GM21723 (cell line): ENCODE measurements around the gene USP46.
A peak's percentile ranks its signal among the peaks of the same experiment; 100 is the strongest.

Experiments
- ATAC-seq: cut with Tn5 transposase; IDR thresholded peaks from one replicate; pipeline ENCODE4 v1.9.1; 2021; ENCODE audit warnings: mild to moderate bottlenecking, moderate library complexity; ENCODE audit not compliant: unreplicated experiment

USP46 gene

DNA sequence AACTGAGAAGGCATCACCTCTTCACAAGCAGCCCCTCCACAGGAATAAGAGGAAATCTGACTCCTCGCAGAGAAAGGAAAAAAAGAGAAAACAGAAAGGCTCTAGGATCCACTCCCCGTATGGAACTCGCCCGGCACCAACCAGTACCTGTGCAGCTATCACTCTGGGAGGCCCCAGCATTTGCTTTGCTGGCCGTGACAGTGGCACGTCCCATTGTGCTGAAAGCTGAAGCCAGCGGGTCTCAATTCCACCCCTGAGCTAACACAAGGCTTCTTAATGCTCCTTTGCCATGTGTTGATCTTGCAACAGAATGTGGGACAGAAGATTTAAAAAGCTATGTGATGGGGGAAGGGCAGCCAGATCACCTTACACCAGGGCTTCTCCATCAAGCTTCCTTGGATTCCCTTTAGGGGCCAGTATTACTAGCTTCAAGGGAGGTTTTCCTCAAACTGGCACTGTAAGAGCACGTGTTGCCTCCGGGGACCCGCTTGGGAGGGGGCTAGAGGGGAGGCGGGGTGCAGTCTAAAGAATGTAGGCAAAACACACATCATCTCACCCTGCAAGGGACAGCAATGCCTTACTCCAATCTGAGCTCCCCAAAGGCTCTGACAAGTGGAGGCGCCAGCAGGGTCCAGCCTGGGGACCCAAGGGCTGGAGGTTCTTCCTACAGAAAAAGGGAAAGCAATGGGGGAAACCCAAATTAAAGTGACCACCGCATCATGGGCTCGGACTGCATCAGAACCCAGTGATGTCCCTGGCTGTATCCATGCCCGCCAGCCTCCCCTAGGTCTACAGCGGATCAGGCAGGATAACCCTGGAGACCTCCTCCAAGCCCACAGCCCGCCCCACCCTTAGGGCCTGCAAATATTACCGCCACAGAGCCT, 1.2 kb downstream of the USP46 start:
- no peak for ATAC-seq

DNA sequence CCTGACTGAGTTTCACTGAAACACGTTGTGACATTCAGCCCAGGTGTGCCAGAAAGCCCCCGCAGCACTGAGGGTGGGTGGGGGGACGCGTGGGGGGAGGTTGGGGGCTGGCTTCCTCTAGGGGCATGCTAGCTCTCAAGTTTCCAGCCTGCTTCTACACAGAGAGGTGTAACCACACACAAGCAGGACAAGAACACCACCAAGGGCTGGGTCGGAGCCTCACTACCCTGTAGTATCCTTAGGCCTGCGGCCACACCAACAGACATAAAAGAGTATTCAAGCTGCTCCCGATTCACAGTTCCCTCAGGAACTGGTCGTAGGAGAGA, 1.8 kb downstream of the USP46 start:
- no peak for ATAC-seq

DNA sequence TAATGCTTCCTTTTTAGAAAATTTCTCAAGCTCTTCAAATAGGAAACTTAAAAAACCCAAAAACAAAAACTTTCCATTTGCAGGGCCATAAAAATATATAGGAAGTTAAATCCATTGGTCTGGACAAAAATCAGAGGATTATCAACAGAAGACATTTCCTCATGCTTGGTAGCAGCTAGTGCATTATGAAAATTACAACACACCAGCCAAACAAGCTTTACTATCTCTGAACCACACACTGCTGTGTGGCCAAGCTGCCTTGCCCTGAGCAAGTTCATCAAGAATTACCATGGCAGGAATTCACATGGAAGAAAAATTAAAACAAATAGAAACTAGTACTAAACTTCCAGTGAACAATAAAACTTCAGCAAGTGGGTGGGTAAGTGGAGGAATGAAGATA, 3.6 kb downstream of the USP46 start:
- ATAC-seq, result no peak

DNA sequence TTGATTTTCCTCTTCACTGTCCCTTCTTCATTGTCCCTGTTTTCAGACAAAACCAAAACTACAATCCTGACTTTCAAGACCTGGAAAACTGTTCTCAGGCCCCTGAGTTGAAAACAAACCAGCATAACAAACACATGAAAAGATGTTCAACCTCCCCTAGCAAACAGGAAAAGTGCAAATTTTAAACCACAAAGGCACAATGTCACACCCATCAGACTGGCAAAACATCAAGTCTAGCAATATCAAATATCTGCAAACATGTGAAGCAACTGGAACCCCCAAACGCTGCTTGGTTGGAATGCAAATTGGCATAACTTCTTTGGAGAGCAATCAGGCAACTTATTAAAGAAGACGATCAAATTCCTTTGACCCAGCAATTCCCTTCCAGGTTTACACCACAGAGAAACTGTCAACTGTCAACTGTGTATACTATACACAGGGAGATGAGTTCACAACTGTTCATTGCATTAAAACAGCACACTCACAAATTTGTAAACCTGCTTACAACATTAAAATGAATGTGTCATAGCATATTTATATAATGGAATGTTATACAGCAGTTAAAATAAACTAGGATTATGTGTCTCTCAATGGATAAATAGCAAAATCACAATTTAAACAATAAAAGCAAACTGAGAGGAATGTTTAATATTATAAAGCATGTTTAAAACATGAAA, 7.0 kb downstream of the USP46 start:
- ATAC-seq, result no peak

DNA sequence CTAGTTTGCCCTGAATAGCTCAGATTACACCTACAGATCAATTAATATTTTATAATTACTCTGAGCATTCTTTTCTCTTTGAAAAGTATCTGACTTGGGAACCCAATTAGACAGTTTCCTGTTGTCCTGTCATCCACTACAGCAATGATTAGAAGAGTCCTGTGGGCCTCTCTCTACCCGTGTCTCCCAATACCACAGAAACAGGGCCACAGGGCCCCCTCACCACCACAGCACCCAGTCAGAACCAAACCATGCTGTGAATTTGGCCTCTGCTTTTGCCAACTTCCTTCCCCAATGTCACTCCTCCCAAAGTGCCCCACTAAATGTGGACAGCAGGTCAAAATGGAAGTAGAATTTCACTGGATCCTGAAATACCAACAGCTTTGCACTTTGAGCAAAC, 10.3 kb downstream of the USP46 start:
- no peak for ATAC-seq

DNA sequence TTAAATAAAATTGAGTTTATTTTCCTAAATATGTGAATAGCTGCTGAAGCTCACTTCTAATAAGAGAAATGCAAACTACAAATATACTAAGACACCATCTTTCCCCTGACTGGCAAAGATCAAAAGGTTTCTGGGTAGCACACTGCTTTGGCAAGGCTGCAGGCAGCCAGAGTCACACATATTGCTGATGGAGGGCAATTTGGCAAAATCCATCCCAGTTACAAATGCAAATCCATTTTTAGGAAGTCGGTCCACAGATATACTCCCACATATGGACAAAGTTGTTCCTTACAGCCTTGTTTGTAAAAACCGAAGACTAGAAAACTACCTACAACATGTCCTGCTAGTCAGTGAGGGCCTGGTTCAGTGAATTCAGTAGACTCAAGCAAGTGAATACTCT, 12.4 kb downstream of the USP46 start:
- no peak for ATAC-seq

DNA sequence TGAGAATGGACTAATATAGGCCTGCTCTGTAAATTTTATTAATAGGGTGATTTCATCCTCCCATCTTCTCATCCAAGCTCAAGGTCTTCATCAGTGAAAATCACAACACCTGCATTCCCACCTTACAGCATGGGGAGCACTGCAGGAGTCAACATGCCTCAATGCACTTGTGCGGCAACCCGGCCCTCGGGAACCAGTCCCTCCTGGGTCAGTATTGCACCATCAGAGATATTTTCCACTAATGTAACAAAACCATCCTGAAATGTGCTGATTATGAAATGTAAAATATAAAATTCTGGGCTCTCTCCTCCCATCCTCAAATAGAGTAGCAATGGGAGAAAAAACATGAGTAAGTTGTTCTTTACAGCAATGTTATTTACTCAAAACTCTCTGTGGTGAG, 13.0 kb downstream of the USP46 start:
- ATAC-seq, result no peak

DNA sequence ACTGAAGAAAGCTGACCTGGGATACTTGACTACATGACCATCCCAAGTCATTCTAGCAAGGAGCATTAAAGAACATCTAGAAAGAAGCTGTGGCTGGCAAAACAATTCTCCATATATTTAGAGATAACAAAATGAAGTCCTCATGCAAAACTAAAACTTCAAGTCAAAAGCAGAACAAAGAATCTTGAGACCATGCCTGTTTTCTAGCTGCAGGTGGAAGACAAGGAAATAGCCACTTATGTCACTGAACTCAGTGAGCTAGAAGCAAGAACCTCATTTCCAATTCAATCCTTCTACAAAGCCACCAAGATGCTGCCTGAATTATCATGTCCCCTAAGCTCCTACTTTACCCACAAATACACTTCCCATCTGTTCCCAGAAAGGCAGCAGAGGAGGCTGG, 13.8 kb downstream of the USP46 start:
- ATAC-seq, result peak; percentile 27

DNA sequence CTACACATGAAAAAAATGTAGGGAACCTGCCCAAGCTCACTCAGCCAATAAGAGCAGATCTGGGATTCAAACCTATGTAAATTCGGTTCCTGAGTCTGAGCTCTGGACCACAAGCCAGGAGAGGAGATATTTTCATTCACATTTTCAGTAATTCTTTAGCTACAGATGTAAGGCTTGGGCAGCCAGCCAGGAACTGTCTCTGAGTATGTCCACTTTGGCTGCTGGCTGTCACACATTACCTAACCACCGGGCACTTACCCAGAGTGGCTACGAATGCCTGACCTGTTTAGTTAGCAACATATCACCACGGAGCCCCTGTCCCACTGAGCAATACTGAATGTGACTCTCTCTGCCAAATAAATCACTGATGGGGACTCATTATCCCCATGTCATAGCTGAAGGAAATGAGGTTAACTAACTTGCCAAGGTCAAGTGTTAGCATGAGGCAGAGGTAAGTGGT, 15.3 kb downstream of the USP46 start:
- peak; percentile 30 for ATAC-seq

DNA sequence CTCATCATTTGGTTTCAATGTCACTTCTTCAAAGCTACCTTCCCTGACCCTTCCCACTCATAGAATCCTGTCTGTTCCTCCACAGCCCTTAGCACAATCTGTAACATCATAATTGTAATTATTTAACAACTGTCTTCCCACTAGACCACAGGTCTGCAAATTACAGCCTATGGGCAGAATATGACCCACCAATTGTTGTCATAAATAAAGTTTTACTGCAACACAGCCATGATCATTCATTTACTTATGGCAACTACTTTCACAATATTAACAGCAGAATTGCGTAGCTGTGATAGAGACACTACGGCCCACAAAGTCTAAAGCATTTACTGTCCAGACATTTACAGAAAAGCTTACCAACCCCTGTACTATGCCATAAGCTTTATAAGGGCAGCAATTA, 15.9 kb downstream of the USP46 start:
- ATAC-seq, result no peak

DNA sequence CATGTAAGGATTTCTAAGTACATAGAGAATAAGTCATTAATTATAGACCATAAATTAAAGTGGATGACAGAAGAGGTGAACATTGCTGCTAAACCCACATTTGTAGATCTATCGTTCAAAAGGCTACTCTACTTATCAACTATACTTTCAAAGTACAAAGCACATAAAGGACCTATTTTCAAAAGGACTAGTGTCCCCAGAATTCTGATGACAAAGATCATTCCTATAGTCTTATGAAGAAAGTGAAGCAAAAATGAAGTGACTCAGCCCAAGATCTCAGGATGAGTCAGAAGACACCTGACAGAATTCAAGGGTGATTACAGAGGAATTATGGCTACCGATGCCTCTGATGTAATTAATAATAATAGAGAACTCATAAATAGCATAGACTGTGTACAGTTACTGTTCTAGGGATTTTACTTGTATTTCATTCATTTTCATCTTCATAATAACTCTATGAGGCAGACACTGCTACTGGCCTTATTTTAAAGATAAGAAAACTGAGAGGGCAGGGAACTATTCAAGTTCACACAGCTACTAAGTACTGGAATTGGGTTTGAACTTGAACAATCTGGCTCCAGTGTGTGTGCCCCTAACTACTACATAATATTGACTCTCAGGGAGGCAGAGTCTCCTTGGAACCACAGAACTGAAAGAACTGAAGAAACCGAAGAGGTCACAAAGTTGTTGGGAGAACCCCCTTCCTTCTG, 17.1 kb downstream of the USP46 start:
- peak; percentile 83 for ATAC-seq

DNA sequence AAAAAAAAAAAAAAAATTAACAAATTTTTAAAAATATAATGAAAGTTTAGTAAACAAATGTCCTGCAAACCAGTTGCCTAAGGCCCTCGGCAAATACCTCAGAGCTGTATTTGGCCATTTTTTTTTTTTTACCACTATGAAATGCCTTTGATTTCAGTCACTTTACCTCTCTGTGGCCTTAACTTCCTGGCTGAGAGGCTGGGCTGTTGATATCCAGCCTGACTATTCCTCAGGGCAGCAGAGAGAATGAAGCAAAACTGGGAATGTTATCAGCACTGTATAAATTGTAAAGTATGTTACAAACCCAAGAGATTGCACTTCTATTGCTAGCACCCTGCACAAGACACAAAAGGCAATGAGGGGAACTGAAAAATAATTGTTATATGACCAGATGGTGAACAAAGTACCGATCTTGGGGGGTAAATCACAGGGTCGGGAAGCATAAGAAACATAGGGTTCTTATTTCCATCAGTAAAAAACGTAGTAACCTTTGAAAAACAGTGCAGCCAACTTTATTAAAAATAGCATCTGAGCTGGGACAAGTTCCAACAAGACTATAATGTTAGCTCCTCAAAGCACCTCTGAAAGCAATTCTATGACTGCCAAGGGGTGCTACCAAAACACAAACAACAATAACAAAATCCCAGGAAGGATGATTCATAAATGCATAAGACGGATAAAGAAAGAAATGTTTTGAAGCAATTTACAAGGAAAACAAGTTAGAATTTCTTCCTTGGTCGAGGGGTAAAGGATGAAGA, 18.1 kb downstream of the USP46 start:
- no peak for ATAC-seq

DNA sequence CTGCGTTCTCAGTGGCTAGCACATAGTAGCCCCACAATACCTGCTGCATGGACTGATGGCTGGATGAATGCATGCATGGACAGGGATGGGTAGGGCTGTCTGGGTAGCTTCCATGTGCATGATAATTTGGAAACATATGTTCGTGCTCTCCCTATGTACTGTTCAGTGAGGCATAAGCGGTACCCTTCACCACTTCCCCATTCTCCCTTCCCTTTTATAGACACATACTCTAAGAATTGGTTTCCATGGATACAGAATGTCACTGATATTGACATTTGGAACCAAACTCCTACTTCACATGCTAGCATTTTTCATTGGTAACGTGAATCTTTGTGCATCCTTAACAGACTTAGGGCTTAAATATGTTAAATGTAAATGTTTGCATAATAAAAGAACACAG, 20.4 kb downstream of the USP46 start:
- peak; percentile 50 for ATAC-seq

DNA sequence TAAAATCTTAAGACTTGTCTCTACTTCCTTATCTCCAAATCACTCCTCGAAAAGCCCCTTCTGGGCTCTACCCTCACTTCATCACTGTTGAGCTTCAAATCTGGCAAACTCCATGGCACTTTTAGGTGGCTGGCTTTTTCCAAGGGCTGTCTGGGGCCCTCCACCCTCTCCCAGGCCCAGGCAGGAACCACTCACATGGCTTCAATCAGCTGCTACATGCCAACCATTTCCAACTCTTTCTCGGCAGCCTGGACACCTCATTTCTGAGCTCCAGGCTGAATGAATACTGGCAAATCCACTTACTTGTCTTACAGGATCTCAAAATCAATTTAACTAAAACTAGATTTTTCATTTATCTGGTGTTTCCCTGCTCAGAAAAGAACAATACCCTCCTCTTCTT, 22.0 kb downstream of the USP46 start:
- ATAC-seq, result no peak

DNA sequence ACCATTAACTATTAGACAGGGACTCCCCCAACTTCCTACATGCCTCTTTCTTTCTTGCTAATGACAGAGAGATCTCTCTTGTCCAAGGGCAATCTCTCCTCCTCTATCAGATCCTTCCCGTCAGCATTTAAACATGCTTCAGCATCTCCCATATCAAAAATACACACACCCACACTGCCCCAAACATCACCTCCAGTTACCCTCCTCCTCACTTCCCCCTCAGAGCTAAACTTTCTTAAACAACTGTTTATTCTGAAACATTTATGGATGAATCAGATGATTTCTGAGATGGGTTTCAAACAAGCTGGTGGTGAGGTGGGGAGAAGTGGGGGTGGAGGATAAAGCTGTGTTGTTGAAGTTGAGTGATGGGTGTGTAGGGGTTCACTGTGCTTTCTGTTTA, 23.5 kb downstream of the USP46 start:
- no peak for ATAC-seq

DNA sequence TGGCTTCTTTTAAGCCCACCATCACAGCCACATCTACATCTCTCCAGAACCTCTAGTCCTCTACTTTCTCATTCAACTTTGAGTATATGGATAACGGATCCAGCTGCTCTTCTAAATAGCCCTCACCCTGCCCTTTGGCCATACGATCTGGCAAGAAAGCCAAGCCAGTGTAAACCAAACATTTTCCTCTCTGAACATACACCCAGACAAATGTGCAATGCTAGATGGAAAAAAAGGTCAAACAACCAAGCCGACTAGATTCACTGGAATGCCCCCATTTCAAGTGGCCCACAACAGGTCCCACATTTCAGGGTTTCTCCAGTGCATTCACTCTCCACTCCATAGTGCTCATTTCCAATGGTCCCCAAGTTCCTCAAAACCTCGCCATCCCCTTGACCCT, 24.0 kb downstream of the USP46 start:
- ATAC-seq, result no peak

DNA sequence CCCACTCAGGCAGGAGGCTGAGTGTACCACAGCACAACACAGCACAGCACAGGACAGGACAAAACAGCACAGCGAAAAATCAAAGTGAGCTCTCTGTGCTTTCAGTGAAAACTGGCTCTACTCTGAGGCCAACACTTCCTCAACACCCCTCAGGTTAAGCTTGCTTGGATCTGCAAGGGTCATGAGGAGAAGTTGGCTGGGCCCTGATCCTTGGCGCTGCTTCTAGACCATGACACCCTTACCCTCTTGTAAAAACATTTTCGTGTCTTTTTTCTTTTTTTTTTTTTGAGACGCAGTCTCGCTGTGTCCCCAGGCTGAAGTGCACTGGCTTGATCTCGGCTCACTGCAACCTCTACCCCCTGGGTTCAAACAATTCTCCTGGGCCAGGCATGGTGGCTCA, 25.3 kb downstream of the USP46 start:
- no peak for ATAC-seq

DNA sequence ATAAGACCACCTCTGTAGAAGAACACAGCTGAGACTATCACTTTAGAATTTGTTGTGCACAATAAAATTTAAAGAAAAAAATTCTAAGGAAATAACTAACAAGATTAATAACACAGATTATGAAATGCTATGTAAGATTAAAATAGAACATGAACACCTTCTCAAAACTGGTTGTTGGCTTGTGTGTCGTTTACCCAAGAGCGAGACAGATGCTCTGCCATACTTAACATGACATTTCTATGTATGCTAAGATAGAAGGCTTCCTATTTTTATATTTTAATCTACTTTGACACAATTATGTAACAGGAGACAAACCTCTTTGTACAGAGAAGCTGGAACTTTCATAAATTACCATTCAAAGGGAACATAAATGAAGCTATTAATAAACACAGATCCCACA, 30.1 kb downstream of the USP46 start:
- no peak for ATAC-seq

DNA sequence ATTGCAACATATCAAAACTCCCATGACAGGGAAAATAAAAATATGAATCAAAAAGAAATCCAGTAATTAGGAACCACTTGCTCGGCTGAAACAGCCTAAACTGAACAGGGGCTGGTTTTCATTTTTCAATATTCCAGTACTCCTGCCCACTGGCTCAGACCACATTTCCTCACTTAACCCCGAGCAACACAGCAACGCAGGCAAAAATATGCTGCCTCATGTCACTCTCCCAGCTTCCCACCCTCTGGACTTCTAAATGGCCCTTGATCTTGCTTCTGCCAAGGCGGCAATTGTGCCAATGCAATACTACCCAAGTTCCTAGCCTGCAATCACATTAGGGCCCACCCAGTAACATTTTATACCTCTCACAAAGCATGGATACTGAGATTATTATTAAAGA, 30.6 kb downstream of the USP46 start:
- ATAC-seq, result no peak

DNA sequence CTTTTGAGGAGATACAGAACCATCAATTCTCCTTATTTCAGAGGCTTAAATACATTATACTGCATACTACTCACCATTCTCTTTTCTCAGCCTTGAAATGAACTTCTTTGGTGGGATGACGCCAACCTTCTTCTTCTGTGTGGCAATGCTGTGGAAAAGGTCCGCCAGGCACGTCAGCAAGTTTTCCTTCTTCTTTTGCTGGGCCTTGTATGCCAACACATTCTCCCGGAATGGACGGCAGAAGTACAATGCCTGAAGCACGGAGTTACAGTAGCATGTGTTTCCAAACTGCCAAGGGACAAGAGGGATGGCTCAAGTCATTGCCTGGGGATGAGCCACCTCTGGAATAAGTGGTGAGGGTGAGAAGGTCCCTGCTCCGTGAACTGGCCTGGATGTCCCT, 31.2 kb downstream of the USP46 start:
- no peak for ATAC-seq

DNA sequence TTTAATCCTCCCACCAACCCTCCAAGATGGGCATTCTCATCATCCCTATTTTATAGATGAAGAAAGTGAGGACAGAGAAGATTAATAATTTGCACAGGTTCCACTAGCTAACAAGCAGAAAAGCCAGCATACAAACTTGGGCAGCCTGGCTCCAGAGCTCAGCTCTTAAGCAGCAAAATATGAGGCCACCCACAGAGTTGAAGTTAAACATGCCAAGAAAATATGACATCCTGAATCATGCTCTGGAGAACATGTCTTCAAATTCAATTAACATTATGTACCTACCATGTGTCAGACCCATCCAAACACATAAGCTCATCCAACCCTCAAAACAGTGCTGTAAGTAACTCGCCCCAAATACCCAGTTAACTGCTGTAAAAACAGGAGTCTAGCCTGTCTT, 33.9 kb downstream of the USP46 start:
- ATAC-seq, result no peak
